SK-N-MC (cell line): ENCODE results near the gene NUDCD2.

ENCODE experiments used
- EZH2 ChIP-seq: fragments of 200-600 bp; sonication (generic); IDR thresholded peaks from one replicate; pipeline ENCODE4 v1.6.1; 2017; ENCODE audit warnings: antibody characterized with exemption
- POLR2AphosphoS5 ChIP-seq: IDR thresholded peaks from 2 replicates; pipeline ENCODE4 v1.6.1; 2012; ENCODE audit warnings: mild to moderate bottlenecking, low read depth, low read length, borderline replicate concordance

DNA sequence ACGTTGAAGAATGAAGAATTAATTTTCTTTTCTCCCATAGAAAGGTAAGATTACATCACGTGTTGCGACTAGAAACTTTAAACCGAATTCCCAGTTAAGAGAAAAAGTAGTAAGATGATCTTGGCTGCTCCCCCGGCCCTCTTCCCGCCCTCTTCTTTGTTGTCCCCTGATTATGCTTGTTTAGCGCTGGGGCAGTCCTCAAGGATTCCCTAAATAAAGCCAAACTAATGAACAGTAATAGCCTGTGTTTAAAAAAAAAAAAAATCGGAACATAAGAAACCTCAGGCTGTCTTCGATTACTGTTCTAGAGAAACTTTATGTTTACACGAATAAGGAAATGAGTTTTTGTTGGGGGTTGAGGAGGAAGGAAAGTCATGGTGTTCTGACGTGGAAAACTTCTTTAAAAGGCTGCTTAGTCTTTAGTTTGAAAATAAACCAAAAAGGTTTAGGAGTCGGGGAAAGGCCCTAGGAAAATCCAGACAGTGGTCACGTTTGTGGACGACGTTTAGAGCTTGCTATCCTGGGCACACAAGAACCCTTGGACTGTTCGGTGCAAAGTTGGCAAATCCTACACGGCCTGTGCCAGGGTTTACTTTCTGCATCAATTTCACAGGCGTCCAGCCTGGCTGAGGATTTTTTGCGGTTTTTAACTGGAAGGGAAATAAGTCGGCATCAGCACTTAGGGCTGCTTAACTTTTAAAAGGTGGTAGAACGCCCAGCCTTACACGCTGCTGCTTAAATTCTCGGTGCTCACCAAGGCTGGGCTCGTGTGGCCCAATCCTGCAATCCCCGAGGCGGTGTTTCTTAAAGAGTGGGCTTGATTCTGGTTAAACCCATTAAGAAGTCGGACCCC lies 44.4 kb upstream of the NUDCD2 start:
- no peak for TF ChIP-seq EZH2
- peak; percentile 76 for TF ChIP-seq POLR2AphosphoS5
